ENCODE measurements around the gene SCTR. TPM values are rescaled to one million over a fixed set of nuclear protein-coding genes. Genes with fewer than 3 reads are reported as not detected.

Gene SCTR
- total RNA-seq, 2 experiments from 2014 or later = not detected

DNA sequence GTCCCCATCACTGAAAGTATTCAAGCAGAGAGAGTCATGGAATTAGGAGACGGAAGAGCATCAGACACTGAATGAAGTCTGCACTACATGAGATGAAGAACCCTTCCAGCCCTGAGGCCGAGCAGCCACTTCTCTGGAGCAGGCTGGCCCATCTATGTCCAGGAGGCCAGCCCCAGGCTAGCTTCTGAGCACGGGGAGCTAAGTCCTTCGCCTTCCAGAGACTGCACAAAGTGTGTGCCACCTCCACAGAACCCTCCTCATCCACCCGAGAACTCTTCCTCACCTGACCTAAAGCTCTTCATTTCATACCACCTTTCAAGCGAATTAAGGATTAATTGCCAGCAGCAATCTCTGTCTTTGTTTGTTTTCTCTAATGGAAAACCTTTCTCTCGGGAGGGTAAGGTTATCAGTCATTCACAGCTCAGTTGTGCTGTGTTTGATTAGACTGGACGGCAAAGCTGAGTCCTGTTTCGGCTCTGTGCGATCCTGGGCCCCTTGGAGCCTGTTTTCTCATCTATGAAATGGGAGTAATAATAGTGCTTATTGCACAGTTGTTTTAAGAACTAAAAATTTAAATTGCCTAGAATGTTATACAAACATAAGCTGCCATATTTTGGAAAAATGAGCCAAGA lies 38.0 kb downstream of the SCTR start:
- H3K27ac Mint-ChIP-seq = no peak overlapping the region
- no peaks in the 10 kb centered on the region for H3K27me3 Mint-ChIP-seq
- H3K9me3 Mint-ChIP-seq = no peaks in the 10 kb centered on the region
- H3K4me1 Mint-ChIP-seq = no peaks in the 10 kb centered on the region
- no peaks in the 10 kb centered on the region for H3K36me3 Mint-ChIP-seq
- H3K4me3 Mint-ChIP-seq = no peak overlapping the region
- DNase-seq = no peak

DNA sequence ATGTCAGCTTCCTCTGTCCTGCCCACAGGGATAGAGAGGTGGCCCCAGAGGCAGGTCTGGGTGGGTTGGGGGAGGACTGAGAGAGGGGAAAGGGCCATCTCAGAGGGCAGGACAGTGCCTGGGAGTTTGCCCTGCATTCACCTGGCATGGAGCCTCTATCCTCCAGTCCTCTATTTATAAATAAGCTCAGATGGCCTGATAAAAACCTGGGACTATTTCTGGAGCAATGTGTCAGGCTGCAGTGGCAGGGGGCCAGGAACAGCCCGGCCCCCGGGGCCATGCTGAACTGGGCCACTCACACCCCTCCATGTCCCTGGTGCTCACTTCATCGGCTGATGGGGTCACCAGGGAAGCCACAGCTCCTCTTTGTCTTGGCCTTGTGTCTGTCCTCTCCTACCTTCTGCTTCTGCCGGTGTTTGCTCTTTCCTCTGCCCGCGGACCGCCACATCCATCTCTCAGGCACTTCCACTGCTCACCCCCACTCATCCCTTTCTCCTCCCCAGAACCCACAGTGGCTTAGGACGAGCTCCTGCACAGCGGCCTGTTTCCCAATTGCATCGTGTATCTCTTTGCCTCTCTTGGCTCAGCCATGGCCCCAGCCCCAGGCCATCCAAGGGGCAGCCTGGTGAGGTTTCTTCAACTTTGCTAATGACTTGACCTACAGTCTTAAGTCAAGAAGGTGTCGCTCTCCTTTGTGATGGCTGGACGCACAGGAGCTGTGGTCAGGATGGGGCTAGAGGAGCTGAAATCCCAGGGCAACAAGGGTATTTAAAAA lies 38.8 kb downstream of the SCTR start:
- Mint-ChIP-seq H3K4me3 (no peak overlapping the region), H3K4me1 (no peaks in the 10 kb centered on the region), H3K9me3 (no peaks in the 10 kb centered on the region), H3K27ac (no peak overlapping the region), H3K36me3 (no peaks in the 10 kb centered on the region), H3K27me3 (no peaks in the 10 kb centered on the region)
- no peak for DNase-seq

DNA sequence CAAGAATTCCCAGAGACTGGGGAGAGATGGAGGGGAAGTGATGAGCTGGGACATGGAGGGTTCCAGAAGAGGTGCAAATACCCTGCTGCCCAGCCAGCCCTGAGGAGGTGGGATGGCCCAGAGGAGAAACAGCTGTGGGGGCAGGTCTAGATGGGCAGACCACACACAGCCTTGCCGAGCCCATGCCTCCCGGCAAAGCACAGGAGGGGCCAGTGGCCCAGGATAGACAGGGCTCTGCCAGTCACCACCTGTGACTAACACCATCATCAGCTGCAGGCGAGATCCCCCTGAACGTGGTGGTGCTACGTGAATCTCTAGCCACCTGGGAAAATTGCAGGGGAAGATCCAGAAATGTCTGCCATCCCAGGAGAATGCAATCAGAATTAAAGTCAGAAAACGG lies 39.4 kb downstream of the SCTR start:
- H3K27ac Mint-ChIP-seq = no peak overlapping the region
- no peaks in the 10 kb centered on the region for H3K36me3 Mint-ChIP-seq
- H3K27me3 Mint-ChIP-seq = no peaks in the 10 kb centered on the region
- DNase-seq = no peak
- no peaks in the 10 kb centered on the region for H3K4me1 Mint-ChIP-seq
- no peaks in the 10 kb centered on the region for H3K9me3 Mint-ChIP-seq
- no peak overlapping the region for H3K4me3 Mint-ChIP-seq

DNA sequence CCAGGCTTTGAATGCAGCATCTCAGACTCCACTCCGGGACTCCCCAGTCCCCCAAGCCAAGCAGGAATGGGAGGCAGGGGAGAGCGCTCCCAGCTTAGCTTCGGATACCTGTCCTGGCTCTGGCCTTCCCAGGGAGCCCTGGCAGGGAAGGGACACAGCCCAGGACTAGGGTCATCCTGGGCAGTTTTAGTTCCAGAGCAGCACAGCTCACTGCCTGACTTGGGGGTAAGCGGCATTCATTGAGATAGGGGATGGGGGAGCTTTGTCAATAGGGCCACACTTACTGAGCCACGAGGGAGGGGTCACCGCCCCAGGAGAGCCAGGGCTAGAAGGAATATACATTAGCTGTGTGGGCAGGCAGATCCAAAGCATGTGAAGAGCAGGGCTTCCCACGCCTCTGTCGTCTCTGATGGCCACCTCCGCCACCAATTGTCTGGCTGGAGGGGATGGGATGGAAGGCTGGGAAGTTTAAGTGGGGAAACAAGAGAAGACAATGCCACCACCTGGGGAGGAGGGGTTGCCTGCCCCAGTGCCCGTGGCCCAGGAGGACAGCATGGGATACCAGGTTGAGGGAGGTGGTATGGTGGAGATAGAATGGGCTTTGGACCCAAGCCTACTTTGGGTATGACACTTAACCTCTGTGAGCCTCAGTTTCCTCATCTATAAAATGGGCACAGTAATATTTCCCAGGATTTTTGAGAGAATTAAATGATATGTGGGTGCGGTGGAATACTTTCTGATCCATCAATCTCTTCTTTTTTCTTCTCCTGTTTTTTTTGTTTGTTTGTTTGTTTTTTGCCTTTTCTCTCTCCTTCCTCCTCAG lies 40.2 kb downstream of the SCTR start:
- no peaks in the 10 kb centered on the region for H3K27me3 Mint-ChIP-seq
- H3K27ac Mint-ChIP-seq = no peak overlapping the region
- DNase-seq = no peak
- H3K4me1 Mint-ChIP-seq = no peaks in the 10 kb centered on the region
- no peaks in the 10 kb centered on the region for H3K36me3 Mint-ChIP-seq
- no peaks in the 10 kb centered on the region for H3K9me3 Mint-ChIP-seq
- H3K4me3 Mint-ChIP-seq = no peak overlapping the region

DNA sequence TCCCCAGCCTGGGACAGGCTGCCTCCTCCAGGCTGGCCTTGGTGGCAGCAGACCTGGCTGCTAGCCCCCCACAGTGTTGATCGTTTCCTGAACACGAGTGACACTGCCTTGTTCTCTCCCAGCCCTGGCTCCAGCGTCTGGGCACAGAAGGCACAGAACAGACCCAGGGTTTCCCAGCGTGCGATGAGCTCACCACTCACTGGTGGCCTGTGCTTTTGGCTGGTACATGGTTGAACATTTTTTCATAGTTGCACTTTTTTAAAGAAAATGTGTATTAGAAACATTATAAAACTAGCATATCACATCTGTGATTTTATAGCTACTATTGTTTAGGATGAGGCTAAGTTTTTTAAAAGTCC lies 40.9 kb downstream of the SCTR start:
- no peaks in the 10 kb centered on the region for H3K4me1 Mint-ChIP-seq
- H3K9me3 Mint-ChIP-seq = no peaks in the 10 kb centered on the region
- H3K36me3 Mint-ChIP-seq = no peaks in the 10 kb centered on the region
- H3K27ac Mint-ChIP-seq = no peak overlapping the region
- no peak overlapping the region for H3K4me3 Mint-ChIP-seq
- H3K27me3 Mint-ChIP-seq = no peaks in the 10 kb centered on the region
- no peak for DNase-seq

DNA sequence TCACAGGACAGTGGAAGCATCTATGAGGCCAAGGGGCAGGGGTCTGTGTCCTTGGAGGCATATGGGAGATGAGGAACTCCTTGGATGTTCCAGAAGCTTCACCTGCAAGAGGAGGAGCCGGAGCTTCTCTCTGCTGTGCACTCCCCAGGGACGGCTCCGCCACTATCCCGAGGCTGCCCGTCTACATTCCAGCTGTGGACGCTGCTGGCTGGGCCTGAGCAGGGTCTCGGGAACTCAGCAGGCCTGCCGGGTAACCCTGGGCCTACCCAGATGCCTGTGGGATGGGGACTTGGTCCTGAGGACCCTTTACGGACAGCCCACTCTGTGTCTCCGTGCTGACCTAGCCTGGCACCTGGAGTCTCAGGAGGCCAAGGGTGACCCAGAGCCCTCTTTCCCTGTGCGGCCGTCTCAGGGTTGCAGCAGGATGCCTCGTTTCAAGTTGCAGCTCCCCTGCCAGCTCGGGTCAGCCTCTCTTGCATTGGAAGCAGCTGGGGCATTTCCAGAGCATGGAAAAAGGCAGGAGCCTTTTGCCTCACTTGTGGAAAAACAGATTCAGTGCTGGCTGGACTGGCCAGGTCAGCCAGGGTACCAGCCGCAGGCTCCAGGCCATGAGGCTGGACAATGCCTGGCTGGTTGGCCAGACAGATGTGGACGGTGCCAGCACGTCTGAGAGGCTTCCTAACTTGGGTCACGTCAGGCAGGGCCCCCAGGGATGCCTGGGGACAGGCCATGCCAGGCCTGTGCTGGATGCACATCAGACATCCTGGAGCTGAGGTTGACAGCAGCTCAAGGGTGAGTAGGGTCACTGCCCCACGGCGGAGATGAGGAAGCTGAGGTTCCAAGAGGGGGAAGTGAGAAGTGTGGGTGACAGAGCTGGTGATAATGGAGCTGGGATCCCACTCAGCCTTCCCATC lies 41.5 kb downstream of the SCTR start:
- H3K9me3 Mint-ChIP-seq = no peaks in the 10 kb centered on the region
- no peak for DNase-seq
- H3K27me3 Mint-ChIP-seq = no peaks in the 10 kb centered on the region

DNA sequence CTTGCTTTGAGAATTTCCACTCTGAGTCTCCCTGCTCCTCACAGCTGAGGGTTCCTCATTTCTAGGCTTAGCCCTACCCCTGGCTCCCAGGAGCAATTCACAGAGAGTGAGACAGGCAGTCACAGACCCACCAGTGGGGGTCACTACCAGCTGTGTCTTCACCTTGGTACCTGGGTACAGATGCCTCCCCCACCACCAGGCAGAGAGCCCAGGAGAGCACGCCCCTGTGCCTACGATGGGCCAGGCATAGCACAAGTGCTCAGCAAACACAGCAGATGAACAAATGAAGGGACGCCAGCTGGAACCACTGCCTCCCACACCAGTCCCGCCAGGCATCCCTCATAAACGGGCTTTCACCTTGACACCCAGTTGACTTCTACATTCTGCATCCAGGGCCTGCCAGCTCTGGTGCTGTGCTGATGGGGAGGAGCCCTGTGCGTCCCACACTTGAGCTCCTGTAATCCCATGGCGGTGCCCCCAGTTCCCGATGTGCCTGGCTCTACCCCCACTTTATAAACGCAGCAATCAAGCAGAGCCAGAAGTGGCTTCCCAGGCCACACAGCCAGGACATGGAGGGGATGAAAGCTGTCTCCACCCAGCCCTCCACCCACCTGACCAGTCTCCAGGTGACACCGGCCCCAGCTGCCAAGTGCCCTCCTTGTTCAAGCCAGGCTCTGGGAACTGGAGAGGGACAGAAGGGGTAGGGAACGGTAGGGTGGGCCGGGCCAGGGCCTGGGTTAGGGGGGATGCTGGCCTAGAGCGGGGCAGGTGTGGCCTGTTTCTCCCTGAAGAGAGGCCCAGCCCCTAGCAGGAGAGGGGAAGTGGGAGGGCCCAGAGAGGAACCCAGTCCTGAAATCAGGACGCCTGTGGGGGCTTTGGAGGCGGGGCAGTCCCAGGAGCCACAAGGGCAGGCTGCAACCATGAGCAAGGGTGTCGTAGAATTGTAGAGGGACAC lies 42.5 kb downstream of the SCTR start:
- Mint-ChIP-seq H3K4me3 (no peak overlapping the region), H3K36me3 (no peaks in the 10 kb centered on the region), H3K27me3 (peaks cover 1% of the 10 kb centered on the region), H3K4me1 (no peaks in the 10 kb centered on the region), H3K27ac (no peak overlapping the region), H3K9me3 (no peaks in the 10 kb centered on the region)
- no peak for DNase-seq

More for the DNA sequence above, 41.5 kb downstream of the SCTR start:
- Mint-ChIP-seq H3K4me1 (no peaks in the 10 kb centered on the region), H3K27ac (no peak overlapping the region), H3K4me3 (no peak overlapping the region), H3K36me3 (no peaks in the 10 kb centered on the region)

DNA sequence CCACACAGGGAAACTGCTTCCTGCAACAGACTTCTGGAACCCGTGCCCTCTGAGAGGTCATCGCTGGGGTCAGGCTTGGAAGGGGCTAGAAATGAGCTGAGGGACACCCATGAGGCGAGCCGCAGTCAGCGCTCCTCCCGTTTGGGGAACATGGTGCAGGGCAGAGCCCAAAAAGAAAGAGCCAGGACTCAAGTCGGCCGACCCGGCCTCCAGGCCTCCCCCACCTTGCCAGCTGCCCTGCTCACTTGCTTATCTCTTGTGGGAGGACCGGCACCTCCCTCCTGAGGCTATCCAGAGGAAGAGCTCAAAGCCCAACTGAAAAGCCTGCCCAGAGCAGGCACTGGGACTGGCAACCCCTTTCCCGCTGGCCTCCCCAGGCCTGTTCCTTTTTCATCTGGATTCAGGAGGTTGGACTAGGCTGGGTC lies 43.6 kb downstream of the SCTR start:
- no peak for DNase-seq
- no peaks in the 10 kb centered on the region for H3K9me3 Mint-ChIP-seq
- peaks cover 8% of the 10 kb centered on the region for H3K27me3 Mint-ChIP-seq
- no peaks in the 10 kb centered on the region for H3K36me3 Mint-ChIP-seq
- no peak overlapping the region for H3K27ac Mint-ChIP-seq
- no peaks in the 10 kb centered on the region for H3K4me1 Mint-ChIP-seq
- no peak overlapping the region for H3K4me3 Mint-ChIP-seq

DNA sequence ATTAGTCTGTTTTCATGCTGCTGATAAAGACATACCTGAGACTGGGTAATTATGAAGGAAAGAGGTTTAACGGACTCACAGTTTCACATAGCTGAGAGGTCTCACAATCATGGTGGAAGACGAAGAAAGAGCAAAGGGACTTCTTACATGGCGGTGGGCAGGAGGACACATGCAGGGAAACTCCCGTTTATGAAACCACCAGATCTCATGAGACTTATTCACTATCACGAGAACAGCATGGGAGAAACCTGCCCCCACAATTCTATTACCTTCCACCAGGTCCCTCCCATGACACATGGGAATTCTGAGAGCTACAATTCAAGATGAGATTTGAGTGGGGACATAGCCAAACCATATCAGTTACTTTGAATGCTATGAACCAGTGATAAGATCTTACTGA lies 44.1 kb downstream of the SCTR start:
- no peaks in the 10 kb centered on the region for H3K36me3 Mint-ChIP-seq
- no peak overlapping the region for H3K4me3 Mint-ChIP-seq
- H3K27me3 Mint-ChIP-seq = peaks cover 8% of the 10 kb centered on the region
- H3K4me1 Mint-ChIP-seq = no peaks in the 10 kb centered on the region
- no peaks in the 10 kb centered on the region for H3K9me3 Mint-ChIP-seq
- DNase-seq = no peak
- no peak overlapping the region for H3K27ac Mint-ChIP-seq

DNA sequence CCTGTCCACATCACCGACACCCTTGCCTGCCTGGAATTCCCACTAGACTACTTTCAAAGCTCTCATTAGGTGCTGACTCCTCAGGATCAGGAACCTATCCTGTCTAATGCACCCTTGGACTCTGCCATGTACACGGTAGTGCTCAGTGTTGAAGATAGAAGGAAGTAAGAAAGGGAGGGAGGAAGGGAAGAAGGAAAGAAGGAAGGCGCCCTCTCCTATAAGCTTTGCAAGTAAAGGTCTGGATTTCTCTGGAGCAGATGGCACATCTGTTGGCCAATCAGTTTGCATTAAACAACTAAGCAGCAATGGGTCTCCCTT lies 45.3 kb downstream of the SCTR start:
- peaks cover 8% of the 10 kb centered on the region for H3K27me3 Mint-ChIP-seq

DNA sequence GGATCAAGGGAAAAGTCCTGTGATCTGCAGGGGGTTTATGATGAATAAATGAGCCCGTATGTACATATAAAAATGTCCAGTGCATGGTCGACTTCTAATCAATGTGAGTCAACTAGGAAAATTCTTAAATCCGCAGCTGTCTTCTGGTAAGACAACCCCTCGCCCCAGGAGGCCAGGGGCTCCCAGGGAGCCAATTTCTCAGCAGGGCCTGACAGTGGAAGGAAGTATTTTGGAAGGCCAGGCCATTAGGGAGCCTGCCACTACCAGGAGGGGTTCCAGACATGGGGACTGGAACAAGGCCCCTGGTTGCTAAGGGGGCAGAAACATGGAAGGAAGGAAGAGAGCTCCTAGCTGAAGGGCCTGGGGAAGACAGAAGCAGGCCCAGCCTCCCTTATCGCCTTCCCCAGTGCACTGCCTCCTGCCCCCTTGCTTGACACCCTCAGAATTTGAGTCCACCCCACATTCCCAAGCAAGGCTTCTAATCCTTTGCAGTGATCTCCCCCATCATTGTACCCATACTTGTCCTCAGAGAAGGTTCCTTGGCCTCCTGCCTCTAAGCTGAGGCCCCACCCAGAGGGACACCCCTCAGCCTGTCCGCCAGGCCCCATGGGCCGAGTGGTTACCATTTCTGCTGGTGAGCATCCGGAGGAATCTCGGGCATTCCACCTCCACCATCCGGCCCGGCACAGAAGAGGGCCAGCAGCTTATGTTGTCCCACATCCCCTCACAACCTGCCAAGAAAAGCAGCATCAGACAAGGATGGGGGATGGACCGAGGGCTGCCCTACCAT lies 45.9 kb downstream of the SCTR start:
- Mint-ChIP-seq H3K36me3 (no peaks in the 10 kb centered on the region), H3K4me3 (no peak overlapping the region), H3K27me3 (peaks cover 8% of the 10 kb centered on the region), H3K4me1 (no peaks in the 10 kb centered on the region), H3K27ac (no peak overlapping the region), H3K9me3 (no peaks in the 10 kb centered on the region)
- no peak for DNase-seq

More for the DNA sequence above, 45.3 kb downstream of the SCTR start:
- DNase-seq = no peak
- no peaks in the 10 kb centered on the region for H3K4me1 Mint-ChIP-seq
- no peak overlapping the region for H3K4me3 Mint-ChIP-seq
- no peak overlapping the region for H3K27ac Mint-ChIP-seq
- H3K9me3 Mint-ChIP-seq = no peaks in the 10 kb centered on the region
- H3K36me3 Mint-ChIP-seq = no peaks in the 10 kb centered on the region

DNA sequence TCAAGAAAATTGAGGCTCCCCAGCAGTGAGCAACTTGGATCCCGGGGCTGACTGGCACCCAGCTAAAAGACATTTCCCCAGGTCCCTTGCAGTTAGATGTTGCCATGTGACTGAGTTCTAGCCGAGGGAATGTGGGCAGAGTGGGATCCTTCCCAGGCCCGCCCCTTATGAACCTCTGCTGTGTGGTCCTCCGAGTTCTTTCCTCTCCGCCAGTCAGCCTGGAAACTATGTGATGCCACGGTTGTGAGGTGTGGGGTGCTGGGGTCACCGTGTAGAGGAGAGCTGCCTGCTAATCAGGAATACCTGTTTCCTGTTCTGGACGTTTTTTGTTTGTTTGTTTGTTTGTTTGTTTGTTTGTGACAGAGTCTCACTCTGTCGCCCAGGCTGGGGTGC lies 47.2 kb downstream of the SCTR start:
- peaks cover 8% of the 10 kb centered on the region for H3K27me3 Mint-ChIP-seq
- H3K27ac Mint-ChIP-seq = no peak overlapping the region
- H3K36me3 Mint-ChIP-seq = no peaks in the 10 kb centered on the region
- no peaks in the 10 kb centered on the region for H3K4me1 Mint-ChIP-seq
- H3K4me3 Mint-ChIP-seq = no peak overlapping the region
- no peaks in the 10 kb centered on the region for H3K9me3 Mint-ChIP-seq
- DNase-seq = no peak

DNA sequence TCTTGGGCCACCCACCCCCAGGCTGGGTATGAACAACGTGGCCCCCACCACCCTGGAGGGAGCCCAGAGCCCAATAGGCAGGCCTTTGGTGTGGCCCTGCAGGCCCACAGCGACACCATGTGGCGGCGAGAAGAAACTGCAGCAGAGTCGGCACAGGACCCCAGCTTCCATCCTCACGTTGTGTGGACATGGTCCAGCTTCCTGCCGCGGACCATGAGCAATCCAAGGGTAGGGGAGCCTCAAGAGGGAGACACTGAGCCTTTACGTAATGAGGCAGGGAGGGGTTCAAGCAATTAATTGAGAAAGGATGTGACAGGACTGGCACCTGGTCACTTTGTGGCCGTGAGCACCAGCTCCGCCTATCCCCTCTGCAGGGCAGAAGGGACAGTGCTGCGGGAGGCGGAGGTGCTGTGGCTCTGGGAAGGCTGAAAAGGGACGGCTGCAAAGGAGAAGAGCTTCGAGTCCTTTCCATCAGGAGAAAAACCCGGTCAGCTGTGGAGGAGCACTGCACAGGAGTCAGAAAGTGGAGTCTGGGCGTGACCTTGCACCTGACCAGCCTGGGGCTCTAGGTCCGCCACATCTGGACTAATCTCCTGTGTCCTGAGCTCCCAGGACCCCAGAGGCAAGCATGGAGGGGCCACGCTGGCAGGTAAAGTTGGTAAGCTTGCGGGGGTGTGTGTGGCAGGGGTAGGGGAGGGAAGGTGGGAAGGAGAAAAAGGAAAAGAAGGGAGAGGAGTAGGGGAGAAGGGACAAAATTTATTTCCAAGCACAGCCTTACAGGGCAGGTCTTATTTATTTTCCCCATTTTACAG lies 47.8 kb downstream of the SCTR start:
- H3K4me1 Mint-ChIP-seq = no peaks in the 10 kb centered on the region
- no peak overlapping the region for H3K4me3 Mint-ChIP-seq
- no peaks in the 10 kb centered on the region for H3K36me3 Mint-ChIP-seq
- H3K27me3 Mint-ChIP-seq = peaks cover 8% of the 10 kb centered on the region
- H3K9me3 Mint-ChIP-seq = no peaks in the 10 kb centered on the region
- no peak overlapping the region for H3K27ac Mint-ChIP-seq
- peak; percentile 41 for DNase-seq

Data from activated naive CD8-positive, alpha-beta T cell treated with anti-CD3 and anti-CD28 coated beads for 36 hours (primary cell).